Karpas-422 (cell line): ENCODE measurements around the gene COQ6. TPM values are rescaled to one million over a fixed set of nuclear protein-coding genes. Genes with fewer than 3 reads are reported as not detected.

Source experiments
- DNase-seq: peaks from one replicate; pipeline ENCODE4 v3.0.0-alpha.2; 2015
- H2AFZ ChIP-seq: fragments of 200-600 bp; sonication (generic); 2 replicates; pipeline ENCODE4 v1.6.1; 2014; ENCODE audit warnings: antibody characterized with exemption, low read length, mixed read lengths
- H3K27ac ChIP-seq: fragments of 200-600 bp; sonication (generic); 2 replicates; pipeline ENCODE4 v1.5.1; 2014; ENCODE audit warnings: mild to moderate bottlenecking, low read length, moderate library complexity
- H3K27me3 ChIP-seq: fragments of 200-600 bp; sonication (generic); 2 replicates; pipeline ENCODE4 v1.6.1; 2014; ENCODE audit warnings: low read length, mixed read lengths
- H3K36me3 ChIP-seq: fragments of 200-600 bp; sonication (generic); 2 replicates; pipeline ENCODE4 v1.6.1; 2014; ENCODE audit warnings: low read length, mixed read lengths; ENCODE audit not compliant: insufficient read depth
- H3K4me1 ChIP-seq: fragments of 200-600 bp; sonication (generic); 2 replicates; pipeline ENCODE4 v1.6.1; 2014; ENCODE audit warnings: mild to moderate bottlenecking, low read length, mixed read lengths
- H3K4me2 ChIP-seq: fragments of 200-600 bp; sonication (generic); 2 replicates; pipeline ENCODE4 v1.6.1; 2014; ENCODE audit warnings: low read length, low read depth, mild to moderate bottlenecking; ENCODE audit not compliant: poor library complexity, severe bottlenecking
- H3K4me3 ChIP-seq: fragments of 200-600 bp; sonication (generic); 2 replicates; pipeline ENCODE4 v1.5.1; 2014; ENCODE audit warnings: mild to moderate bottlenecking, antibody characterized with exemption, low read length, mixed read lengths
- H3K79me2 ChIP-seq: fragments of 200-600 bp; sonication (generic); 2 replicates; pipeline ENCODE4 v1.6.1; 2014; ENCODE audit warnings: mild to moderate bottlenecking, low read length, mixed read lengths
- H3K9ac ChIP-seq: fragments of 200-600 bp; sonication (generic); 2 replicates; pipeline ENCODE4 v1.6.0; 2014; ENCODE audit warnings: low read length
- H3K9me2 ChIP-seq: fragments of 200-600 bp; sonication (generic), shearing (Covaris generic); replicated peaks from 2 replicates; pipeline ENCODE4 v1.6.0; 2014; ENCODE audit warnings: mild to moderate bottlenecking, low read length, moderate library complexity; ENCODE audit not compliant: insufficient read depth
- H3K9me3 ChIP-seq: fragments of 300-700, 200-600 bp; sonication (generic); 2 replicates; pipeline ENCODE4 v1.6.1; 2014; ENCODE audit warnings: low read length, mixed read lengths
- H4K20me1 ChIP-seq: fragments of 200-600 bp; sonication (generic); 2 replicates; pipeline ENCODE4 v1.6.1; 2014; ENCODE audit warnings: mild to moderate bottlenecking, antibody characterized with exemption, low read length, low read depth; ENCODE audit not compliant: insufficient read depth
- small RNA-seq: library from RNA; depleted of rRNA; stranded (forward); fragments of <200 nt; gene quantifications from one replicate; pipeline ENCODE3, GENCODE V24; 2014
- total RNA-seq: library from RNA; depleted of rRNA; stranded (reverse); fragments of >200 nt; shearing (Covaris generic); gene quantifications from 2 replicates; pipeline ENCODE4 v1.2.3, GENCODE V29; 2014; ENCODE audit warnings: low replicate concordance; rRNA removed

Gene COQ6
- total RNA-seq, 1 experiment from 2014 or later: 45.2 TPM

GRCh38 chr14:74008843-74009499 lies 58.9 kb downstream of the COQ6 start:
- Histone ChIP-seq H3K27ac (no peak overlapping the region), H3K4me2 (no peak overlapping the region), H3K9ac (no peak overlapping the region), H2AFZ (no peak overlapping the region), H3K9me2 (no peaks in the 10 kb centered on the region), H3K4me3 (no peak overlapping the region), H3K9me3 (no peaks in the 10 kb centered on the region), H3K4me1 (no peaks in the 10 kb centered on the region), H4K20me1 (no peaks in the 10 kb centered on the region), H3K79me2 (0 out of 2 replicates have a peak, but pooled peaks cover 7% of the 10 kb centered on the region), H3K36me3 (peaks cover 16% of the 10 kb centered on the region; the same call in 1 of the 2 replicates), H3K27me3 (no peaks in the 10 kb centered on the region)
- DNase-seq: no peak

Small RNAs within 50 kb of the gene (small RNA-seq; reads per million reads assigned to genes)
- gene AC005480.2 (not detected), gene RF00019 (not detected)

Other genes starting within 250 kb of the COQ6 start
- gene PNMA1, start 235.9 kb upstream of the COQ6 start, total RNA-seq: 7.4 and 7.7 TPM in 2 replicates
- gene PTGR2, start 98.5 kb upstream of the COQ6 start, total RNA-seq: 10.0 and 11.3 TPM in 2 replicates
- gene ZNF410, start 63.4 kb upstream of the COQ6 start, total RNA-seq: 63.5 and 73.8 TPM in 2 replicates
- 4.1 and 5.8 TPM in 2 replicates for gene FAM161B, start 208 bp upstream of the COQ6 start, total RNA-seq
- 22.3 and 26.3 TPM in 2 replicates for gene ENTPD5, start 69.0 kb downstream of the COQ6 start, total RNA-seq
- 2.0 and 6.1 TPM in 2 replicates for gene BBOF1, start 69.0 kb downstream of the COQ6 start, total RNA-seq
- gene ALDH6A1, start 134.2 kb downstream of the COQ6 start, total RNA-seq: 24.2 and 43.0 TPM in 2 replicates
- gene LIN52, start 134.7 kb downstream of the COQ6 start, total RNA-seq: 17.1 and 34.0 TPM in 2 replicates